ENCODE results near the gene AANAT. TPM values are rescaled to one million over a fixed set of nuclear protein-coding genes. Genes with fewer than 3 reads are reported as not detected.

AANAT gene
- total and polyA plus RNA-seq, 2 donors (not counting 3 experiments of a cell fraction or from before 2014, with no cell fraction given): not detected

DNA sequence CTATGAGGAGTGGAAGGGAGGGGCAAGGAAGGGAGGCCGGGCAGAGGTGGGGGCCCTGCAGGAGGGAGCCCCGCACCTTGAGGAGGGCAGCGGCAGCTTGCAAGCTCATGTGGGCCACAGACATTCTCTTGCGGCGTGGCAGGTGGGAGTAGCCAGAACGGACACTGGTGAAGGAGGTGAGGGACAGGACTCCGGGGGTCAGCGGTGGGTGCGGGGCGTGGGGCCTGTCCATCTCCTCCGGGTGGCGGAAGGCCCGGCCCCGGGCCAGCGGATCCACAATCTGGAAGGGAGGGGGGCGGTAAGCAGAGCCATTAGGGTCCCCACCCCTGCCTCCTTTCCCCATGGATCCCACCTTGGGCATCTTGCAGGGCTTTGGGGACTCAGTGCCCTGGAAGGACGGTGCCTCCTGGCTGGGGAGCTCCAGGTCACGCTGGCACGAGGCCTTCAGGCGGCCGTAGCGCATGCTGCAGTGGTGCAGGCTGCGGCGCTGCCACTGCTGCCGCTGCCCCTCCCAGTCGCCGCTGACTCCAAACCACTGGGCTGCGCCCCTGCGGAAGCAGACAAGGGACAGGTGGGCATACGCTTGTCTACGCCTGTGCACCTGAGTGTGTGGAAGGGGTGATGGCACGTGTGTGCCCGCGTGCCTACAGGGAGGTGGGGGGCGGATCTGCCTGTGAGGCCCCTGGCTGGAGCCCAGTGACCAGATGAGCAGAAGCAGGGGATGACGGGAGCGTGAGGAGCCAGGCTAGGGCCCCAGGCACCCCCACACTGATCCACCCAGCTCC is 11.5 kb downstream of the AANAT start:
- Histone ChIP-seq H3K4me2 (ENCODE audit: insufficient read depth, low read length) (no peak overlapping the region), H3K36me3 (ENCODE audit: control insufficient read depth in 2 of 2, extremely low read depth in 1 of 2, insufficient read depth in 2 of 2, low read length in 2 of 2) (peaks cover 0 to 6% of the 10 kb centered on the region in 2 experiments), H3K4me3 (replicated peaks in 1 of 3; ENCODE audit: insufficient read depth in 1 of 3, low read depth in 1 of 3, low read length in 3 of 3) (no peak overlapping the region), H3K4me1 (ENCODE audit: control insufficient read depth, extremely low read depth, insufficient read depth, low read length) (peaks cover 3% of the 10 kb centered on the region), H3K79me2 (ENCODE audit: control insufficient read depth, insufficient read depth, low read length) (no peaks in the 10 kb centered on the region), H2AFZ (ENCODE audit: low read depth, low read length) (no peak overlapping the region), H3K27ac (ENCODE audit: insufficient read depth, low read depth, low read length) (no peak overlapping the region), H3K9me1 (replicated peaks; ENCODE audit: control insufficient read depth, extremely low read depth, insufficient read depth, low read length) (no peaks in the 10 kb centered on the region), H3K9me3 (replicated peaks; ENCODE audit: control insufficient read depth, insufficient read depth, low read length) (no peaks in the 10 kb centered on the region), H3K27me3 (ENCODE audit: control insufficient read depth in 2 of 2, insufficient read depth in 2 of 2, low read length in 2 of 2) (no peaks in the 10 kb centered on the region), H4K20me1 (replicated peaks; ENCODE audit: control insufficient read depth, extremely low read depth, insufficient read depth, low read length) (no peaks in the 10 kb centered on the region), H3K9ac (replicated peaks; ENCODE audit: extremely low read depth, insufficient read depth, low read length) (no peak overlapping the region)
- intact Hi-C loops (cut with micrococcal nuclease) (no loop called here), dilution Hi-C loops (cut with MboI; ENCODE audit: extremely low pct_ligation_motif_present, low sequenced_read_pairs) (no loop called here)
- TSS peak; percentile 31 for BruUV-seq (replicated peaks)
- FAIRE-seq: no peak
- TF ChIP-seq MYC (IDR thresholded peaks at IDR 0.05; ENCODE audit: low read depth, low read length): no peak
- TF ChIP-seq GATA2 (IDR thresholded peaks at IDR 0.05; ENCODE audit: insufficient read depth, insufficient read length, low read depth, low read length): no peak
- no peak for TF ChIP-seq EZH2 (IDR thresholded peaks at IDR 0.05; ENCODE audit: borderline replicate concordance, low read depth, low read length, severe bottlenecking)
- TF ChIP-seq, protein P1, sequence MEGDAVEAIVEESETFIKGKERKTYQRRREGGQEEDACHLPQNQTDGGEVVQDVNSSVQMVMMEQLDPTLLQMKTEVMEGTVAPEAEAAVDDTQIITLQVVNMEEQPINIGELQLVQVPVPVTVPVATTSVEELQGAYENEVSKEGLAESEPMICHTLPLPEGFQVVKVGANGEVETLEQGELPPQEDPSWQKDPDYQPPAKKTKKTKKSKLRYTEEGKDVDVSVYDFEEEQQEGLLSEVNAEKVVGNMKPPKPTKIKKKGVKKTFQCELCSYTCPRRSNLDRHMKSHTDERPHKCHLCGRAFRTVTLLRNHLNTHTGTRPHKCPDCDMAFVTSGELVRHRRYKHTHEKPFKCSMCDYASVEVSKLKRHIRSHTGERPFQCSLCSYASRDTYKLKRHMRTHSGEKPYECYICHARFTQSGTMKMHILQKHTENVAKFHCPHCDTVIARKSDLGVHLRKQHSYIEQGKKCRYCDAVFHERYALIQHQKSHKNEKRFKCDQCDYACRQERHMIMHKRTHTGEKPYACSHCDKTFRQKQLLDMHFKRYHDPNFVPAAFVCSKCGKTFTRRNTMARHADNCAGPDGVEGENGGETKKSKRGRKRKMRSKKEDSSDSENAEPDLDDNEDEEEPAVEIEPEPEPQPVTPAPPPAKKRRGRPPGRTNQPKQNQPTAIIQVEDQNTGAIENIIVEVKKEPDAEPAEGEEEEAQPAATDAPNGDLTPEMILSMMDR (IDR thresholded peaks at IDR 0.05; ENCODE audit: extremely low read depth in 1 of 2, insufficient read depth in 1 of 2, low read depth in 1 of 2, low read length in 2 of 2): no peak
- no peak for TF ChIP-seq POLR2AphosphoS5 (IDR thresholded peaks at IDR 0.05; ENCODE audit: insufficient read depth, low read depth, low read length)
- no peak for TF ChIP-seq JUN (IDR thresholded peaks at IDR 0.05; ENCODE audit: borderline replicate concordance, insufficient read depth, insufficient read length, low read depth)
- TF ChIP-seq FOS (IDR thresholded peaks at IDR 0.05; ENCODE audit: borderline replicate concordance, insufficient read depth, low read length): no peak
- TF ChIP-seq, protein P2, sequence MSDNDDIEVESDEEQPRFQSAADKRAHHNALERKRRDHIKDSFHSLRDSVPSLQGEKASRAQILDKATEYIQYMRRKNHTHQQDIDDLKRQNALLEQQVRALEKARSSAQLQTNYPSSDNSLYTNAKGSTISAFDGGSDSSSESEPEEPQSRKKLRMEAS (IDR thresholded peaks at IDR 0.05; ENCODE audit: insufficient read depth, insufficient read length): no peak
- no peak for TF ChIP-seq POLR2A (IDR thresholded peaks at IDR 0.05; ENCODE audit: low read depth, low read length)
- no peak for DNase-seq (ENCODE audit: low read depth, low spot score)
- POLR2A ChIA-PET: no interaction called here
- CTCF ChIA-PET: interaction anchor here (2.1 to 2.2 kb wide), 3 partner anchors 12 to 71 kb away, joined by 5 to 9 read pairs (median 8); partner anchors contain the start of gene AANAT

All from endothelial cell of umbilical vein (primary cell).